Right cardiac atrium (tissue), 5 donors: ENCODE measurements around the gene RASA3. TPM values are rescaled to one million over a fixed set of nuclear protein-coding genes. Genes with fewer than 3 reads are reported as not detected.

Source experiments
- ATAC-seq, 2 donors: fragments of 200-7000 bp; cut with Tn5 transposase; one replicate each; pipeline versions ENCODE4 v1.8.0 to v1.9.1; 2020; ENCODE audit warnings: moderate library complexity in 2 of 2, mild to moderate bottlenecking in 1 of 2
- DNase-seq, 3 donors: peaks; one replicate each; pipeline ENCODE4 v3.0.0-alpha.2; 2020
- H3K27ac ChIP-seq: one replicate; pipeline ENCODE4 v1.5.1; 2013; ENCODE audit warnings: mild to moderate bottlenecking, low read length, control low read depth, moderate library complexity
- H3K27me3 ChIP-seq: one replicate; pipeline ENCODE4 v1.6.1; 2013; ENCODE audit not compliant: control insufficient read depth, insufficient read depth
- H3K4me1 ChIP-seq: one replicate; pipeline ENCODE4 v1.6.1; 2013; ENCODE audit warnings: low read length; ENCODE audit not compliant: control insufficient read depth, insufficient read depth
- H3K4me3 ChIP-seq: one replicate; pipeline ENCODE4 v1.5.1; 2013; ENCODE audit warnings: low read length, control low read depth
- H3K9me3 ChIP-seq: one replicate; pipeline ENCODE4 v1.6.1; 2013; ENCODE audit warnings: low read length; ENCODE audit not compliant: control insufficient read depth
- WGBS: extraction: QIAGEN DNeasy Blood & Tissue Kit; methylation state at CpG from one replicate; pipeline ENCODE4 v1.1.7; 2013; 5-methylcytosine and 5-hydroxymethylcytosine counted together
- intact Hi-C, 4 donors: fragments of 100-400 bp; cut with DNase I; formaldehyde crosslinking; loops; one replicate each; pipeline versions ENCODE4 v1.11.0 to v1.14.0; 2022 to 2023
- polyA plus RNA-seq: library from polyadenylated mRNA; stranded (reverse); fragments of 200-250 nt; gene quantifications from one replicate; pipeline ENCODE4 v1.2.3, GENCODE V29; 2013
- total RNA-seq, 4 donors: library from RNA; stranded (reverse); fragmentation: NEBNext Ultra II Directional; extraction: Animal tissue kit (Norgen Biotek cat#: 25700); gene quantifications; one replicate each; pipeline ENCODE4 v1.2.1, GENCODE V29; 2021
- donor health status: healthy with polysubstance abuse.
- donor health status: DM: no; HTN: yes; CAD: no.
- donor health status: DM: no; HTN: no; CAD: no.
- donor health status: DM: no; HTN: yes; CAD: no; lungs with severe emphysema.
- donor health status: DM: yes; HTN: yes; CAD: no.

Gene RASA3
- total and polyA plus RNA-seq, 5 donors: 7.4 to 15.5 (median 10.8) TPM

GRCh38 chr13:114147803-114148520 is 15.5 kb upstream of the RASA3 start:
- WGBS: 88% methylated on average over 22 of the region's 22 CpGs
- DNase-seq: no peak
- Histone ChIP-seq H3K27ac (no peak overlapping the region), H3K4me3 (no peak overlapping the region), H3K4me1 (no peaks in the 10 kb centered on the region), H3K27me3 (no peaks in the 10 kb centered on the region), H3K9me3 (no peaks in the 10 kb centered on the region)
- ATAC-seq: no peak
- intact Hi-C loops: no loop called here

- ATAC-seq (no peak), DNase-seq (no peak)
- intact Hi-C loops: no loop called here
- Histone ChIP-seq H3K27ac (no peak overlapping the region), H3K27me3 (no peaks in the 10 kb centered on the region), H3K9me3 (no peaks in the 10 kb centered on the region), H3K4me1 (no peaks in the 10 kb centered on the region), H3K4me3 (no peak overlapping the region)
- WGBS: 59% methylated on average over 10 of the region's 10 CpGs
Observed at GRCh38 chr13:114146629-114147028, 14.2 kb upstream of the RASA3 start.

- Histone ChIP-seq H3K9me3 (no peaks in the 10 kb centered on the region), H3K27ac (no peak overlapping the region), H3K4me3 (no peak overlapping the region), H3K27me3 (no peaks in the 10 kb centered on the region), H3K4me1 (no peaks in the 10 kb centered on the region)
- 96% methylated on average over 14 of the region's 14 CpGs for WGBS
- intact Hi-C loops: no loop called here
- ATAC-seq: no peak
- no peak for DNase-seq
Observed at GRCh38 chr13:114146173-114146572, 13.8 kb upstream of the RASA3 start.

GRCh38 chr13:114145722-114146121 is 13.3 kb upstream of the RASA3 start:
- Histone ChIP-seq H3K27me3 (no peaks in the 10 kb centered on the region), H3K27ac (no peak overlapping the region), H3K4me3 (no peak overlapping the region), H3K4me1 (no peaks in the 10 kb centered on the region), H3K9me3 (no peaks in the 10 kb centered on the region)
- intact Hi-C loops: no loop called here
- 94% methylated on average over 14 of the region's 14 CpGs for WGBS
- no peak for ATAC-seq
- no peak for DNase-seq

- 65% methylated on average over 3 of the region's 3 CpGs for WGBS
- Histone ChIP-seq H3K27ac (no peak overlapping the region), H3K4me1 (no peaks in the 10 kb centered on the region), H3K4me3 (no peak overlapping the region), H3K9me3 (no peaks in the 10 kb centered on the region), H3K27me3 (no peaks in the 10 kb centered on the region)
- ATAC-seq (no peak), DNase-seq (no peak)
- intact Hi-C loops: no loop called here
Observed at GRCh38 chr13:114145256-114145655, 12.8 kb upstream of the RASA3 start.

GRCh38 chr13:114144606-114145244 is 12.3 kb upstream of the RASA3 start:
- Histone ChIP-seq H3K4me3 (no peak overlapping the region), H3K9me3 (no peaks in the 10 kb centered on the region), H3K27me3 (no peaks in the 10 kb centered on the region), H3K27ac (no peak overlapping the region), H3K4me1 (no peaks in the 10 kb centered on the region)
- ATAC-seq (no peak), DNase-seq (no peak)
- WGBS: 92% methylated on average over 17 of the region's 17 CpGs
- intact Hi-C loops: no loop called here

GRCh38 chr13:114143806-114144605 is 11.6 kb upstream of the RASA3 start:
- DNase-seq (no peak), ATAC-seq (no peak)
- 80% methylated on average over 24 of the region's 24 CpGs for WGBS
- H3K27me3 ChIP-seq: no peaks in the 10 kb centered on the region
- intact Hi-C loops: no loop called here
- H3K27ac ChIP-seq: no peak overlapping the region
- H3K9me3 ChIP-seq: no peaks in the 10 kb centered on the region
- H3K4me1 ChIP-seq: no peaks in the 10 kb centered on the region
- H3K4me3 ChIP-seq: no peak overlapping the region

- Histone ChIP-seq H3K9me3 (no peaks in the 10 kb centered on the region), H3K4me3 (no peak overlapping the region), H3K27ac (no peak overlapping the region), H3K4me1 (no peaks in the 10 kb centered on the region), H3K27me3 (no peaks in the 10 kb centered on the region)
- WGBS: 70% methylated on average over 28 of the region's 28 CpGs
- ATAC-seq: peak; percentile 34 to 56
- peak in 1 of 3 donors; percentile 34 for DNase-seq
- intact Hi-C loops: no loop called here
Observed at GRCh38 chr13:114142640-114143490, 10.4 kb upstream of the RASA3 start.

- no peak overlapping the region for H3K4me3 ChIP-seq
- intact Hi-C loops: no loop called here
- H3K27ac ChIP-seq: no peak overlapping the region
Observed at GRCh38 chr13:114142137-114142550, 9.7 kb upstream of the RASA3 start.

GRCh38 chr13:114141261-114141996 is 9.0 kb upstream of the RASA3 start:
- H3K27ac ChIP-seq: no peak overlapping the region
- no peak overlapping the region for H3K4me3 ChIP-seq
- DNase-seq (peak in 1 of 3 donors; percentile 0), ATAC-seq (no peak)
- intact Hi-C loops: no loop called here
- H3K4me1 ChIP-seq: no peaks in the 10 kb centered on the region
- WGBS: 80% methylated on average over 15 of the region's 15 CpGs
- H3K27me3 ChIP-seq: no peaks in the 10 kb centered on the region
- H3K9me3 ChIP-seq: no peaks in the 10 kb centered on the region

More at GRCh38 chr13:114142137-114142550, 9.7 kb upstream of the RASA3 start:
- ATAC-seq (peak in 1 of 2 donors; percentile 15), DNase-seq (peak in 1 of 3 donors; percentile 0)
- Histone ChIP-seq H3K27me3 (no peaks in the 10 kb centered on the region), H3K9me3 (no peaks in the 10 kb centered on the region), H3K4me1 (no peaks in the 10 kb centered on the region)
- WGBS: 92% methylated on average over 6 of the region's 6 CpGs
